Bronchial epithelial cell (primary cell): ENCODE results near the gene PSORS1C1. TPM values are rescaled to one million over a fixed set of nuclear protein-coding genes. Genes with fewer than 3 reads are reported as not detected.
A peak's percentile ranks its signal among the peaks of the same experiment; 100 is the strongest.

ENCODE experiments used
- DNase-seq: peaks from one replicate; pipeline ENCODE4 v3.0.0-alpha.2; 2010; ENCODE audit warnings: low read depth
- FAIRE-seq: peaks from 2 replicates; lab custom pipeline; 2011; peaks lifted over from hg19 to GRCh38; lab: Jason Lieb, UNC
- H3K27me3 ChIP-seq: 2 replicates; pipeline ENCODE4 v1.5.1; 2011; ENCODE audit warnings: low read length; ENCODE audit not compliant: control insufficient read depth, insufficient read depth
- H3K36me3 ChIP-seq: 2 replicates; pipeline ENCODE4 v1.5.1; 2011; ENCODE audit warnings: low read length; ENCODE audit not compliant: control insufficient read depth, insufficient read depth
- H3K4me3 ChIP-seq: 2 replicates; pipeline ENCODE4 v1.5.1; 2011; ENCODE audit warnings: mild to moderate bottlenecking, low read depth, low read length, control low read depth
- CTCF ChIP-seq: IDR thresholded peaks from 2 replicates; pipeline ENCODE4 v1.5.1; 2011; ENCODE audit warnings: mild to moderate bottlenecking, moderate library complexity, low read length, control low read depth, inconsistent platforms; ENCODE audit not compliant: insufficient read depth, severe bottlenecking
- total RNA-seq: library from RNA; depleted of rRNA; stranded (reverse); fragments of >200 nt; gene quantifications from 2 replicates; pipeline ENCODE4 v1.2.1, GENCODE V29; 2014

Gene PSORS1C1
- total RNA-seq, 1 donor from 2014 or later, result 6.3 TPM

GRCh38 chr6:31083742-31084354, 30.8 kb upstream of the PSORS1C1 start:
- Histone ChIP-seq H3K36me3 (no peaks in the 10 kb centered on the region), H3K4me3 (no peak overlapping the region), H3K27me3 (no peaks in the 10 kb centered on the region)
- DNase-seq (peak; percentile 52), FAIRE-seq (no peak)
- TF ChIP-seq CTCF, result peak; percentile 38

- peak; percentile 56 for DNase-seq
- no peak overlapping the region for H3K4me3 ChIP-seq
- H3K36me3 ChIP-seq, result no peaks in the 10 kb centered on the region
- no peak for TF ChIP-seq CTCF
- no peaks in the 10 kb centered on the region for H3K27me3 ChIP-seq
- no peak for FAIRE-seq
Measured at GRCh38 chr6:31086788-31087440, 27.7 kb upstream of the PSORS1C1 start.

- DNase-seq (peak; percentile 89), FAIRE-seq (no peak)
- TF ChIP-seq CTCF, result peak; percentile 65
- Histone ChIP-seq H3K27me3 (no peaks in the 10 kb centered on the region), H3K36me3 (no peaks in the 10 kb centered on the region), H3K4me3 (no peak overlapping the region)
Measured at GRCh38 chr6:31087494-31088089, 27.0 kb upstream of the PSORS1C1 start.

GRCh38 chr6:31090275-31090972, 24.2 kb upstream of the PSORS1C1 start:
- Histone ChIP-seq H3K36me3 (no peaks in the 10 kb centered on the region), H3K27me3 (no peaks in the 10 kb centered on the region), H3K4me3 (no peak overlapping the region)
- FAIRE-seq (no peak), DNase-seq (no peak)
- TF ChIP-seq CTCF, result no peak

GRCh38 chr6:31090973-31091364, 23.6 kb upstream of the PSORS1C1 start:
- H3K27me3 ChIP-seq, result no peaks in the 10 kb centered on the region

More at GRCh38 chr6:31090973-31091364, 23.6 kb upstream of the PSORS1C1 start:
- H3K36me3 ChIP-seq, result no peaks in the 10 kb centered on the region
- DNase-seq (no peak), FAIRE-seq (no peak)
- no peak for TF ChIP-seq CTCF
- H3K4me3 ChIP-seq, result no peak overlapping the region
